Activated T-helper 17 cell treated with anti-CD3 and anti-CD28 coated beads, Interleukin-2, amount 50 U/mL, for 72 hours (primary cell): ENCODE data around the gene PDE1A. TPM values are rescaled to one million over a fixed set of nuclear protein-coding genes. Genes with fewer than 3 reads are reported as not detected.

Experiments
- ATAC-seq: fragments of 150-1000 bp; cut with Tn5 transposase; replicated peaks from 2 replicates; pipeline ENCODE4 v1.10.0; 2021; ENCODE audit warnings: mild to moderate bottlenecking, moderate library complexity
- H3K27ac Mint-ChIP-seq: one replicate; pipeline ENCODE4 v1.8.0; 2022; ENCODE audit warnings: mixed read lengths
- H3K27me3 Mint-ChIP-seq: one replicate; pipeline ENCODE4 v1.8.0; 2022; ENCODE audit warnings: mixed read lengths
- H3K36me3 Mint-ChIP-seq: one replicate; pipeline ENCODE4 v1.8.0; 2022; ENCODE audit warnings: low read depth, mild to moderate bottlenecking, mixed read lengths
- H3K4me1 Mint-ChIP-seq: one replicate; pipeline ENCODE4 v1.8.0; 2022; ENCODE audit warnings: mixed read lengths
- H3K4me3 Mint-ChIP-seq: one replicate; pipeline ENCODE4 v1.8.0; 2022; ENCODE audit warnings: mild to moderate bottlenecking, mixed read lengths
- H3K9me3 Mint-ChIP-seq: one replicate; pipeline ENCODE4 v1.8.0; 2022; ENCODE audit warnings: mixed read lengths
- total RNA-seq, 2 donors: library from RNA; stranded (reverse); gene quantifications; one replicate each; pipeline ENCODE4 v1.2.3, GENCODE V29; 2022

Gene PDE1A
- total RNA-seq, 2 donors from 2014 or later: not detected

DNA sequence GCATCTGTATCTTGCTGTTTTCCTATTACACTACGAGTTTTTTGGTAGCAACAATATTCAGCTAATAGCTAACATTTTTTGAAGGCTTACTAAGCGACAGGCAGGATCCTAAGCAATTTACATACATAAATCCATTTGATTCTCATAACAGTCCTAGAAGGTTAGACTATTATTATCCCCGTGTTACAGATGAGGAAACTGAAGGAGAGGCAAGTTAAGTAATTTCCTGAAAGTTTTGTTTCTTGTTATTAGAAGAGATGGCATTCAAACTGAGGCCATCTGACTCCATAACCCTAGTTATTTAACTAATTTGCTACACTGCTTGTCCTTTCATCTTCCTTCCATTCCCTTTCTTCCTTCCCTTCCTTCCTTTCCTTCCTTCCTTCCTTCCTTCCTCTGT, 68.2 kb downstream of the PDE1A start:
- no peak overlapping the region for H3K4me3 Mint-ChIP-seq
- H3K27ac Mint-ChIP-seq: no peak overlapping the region
- no peaks in the 10 kb centered on the region for H3K9me3 Mint-ChIP-seq
- ATAC-seq: no peak
- no peaks in the 10 kb centered on the region for H3K4me1 Mint-ChIP-seq
- H3K36me3 Mint-ChIP-seq: no peaks in the 10 kb centered on the region
- H3K27me3 Mint-ChIP-seq: no peaks in the 10 kb centered on the region

DNA sequence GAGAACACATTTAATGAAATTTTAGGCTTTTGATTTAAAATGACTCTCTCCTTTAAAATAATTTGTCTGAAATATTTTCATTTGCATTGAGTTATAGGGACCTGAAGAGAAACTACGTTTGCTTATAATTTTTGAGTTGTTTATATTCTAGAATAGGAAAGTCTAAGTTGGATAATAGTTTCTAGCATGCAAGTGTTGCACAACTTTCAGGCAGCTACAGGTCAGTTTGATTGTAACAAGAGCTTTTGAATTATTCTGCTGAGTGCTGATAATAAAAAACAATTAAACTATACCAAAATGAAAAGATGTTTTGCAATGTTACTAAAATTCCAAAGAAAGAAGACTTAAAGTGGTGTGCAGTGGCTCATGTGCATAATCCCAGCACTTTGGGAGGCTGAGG, 71.0 kb downstream of the PDE1A start:
- no peaks in the 10 kb centered on the region for H3K4me1 Mint-ChIP-seq
- no peak overlapping the region for H3K27ac Mint-ChIP-seq
- H3K4me3 Mint-ChIP-seq: no peak overlapping the region
- no peak for ATAC-seq
- no peaks in the 10 kb centered on the region for H3K27me3 Mint-ChIP-seq
- no peaks in the 10 kb centered on the region for H3K36me3 Mint-ChIP-seq
- H3K9me3 Mint-ChIP-seq: no peaks in the 10 kb centered on the region

DNA sequence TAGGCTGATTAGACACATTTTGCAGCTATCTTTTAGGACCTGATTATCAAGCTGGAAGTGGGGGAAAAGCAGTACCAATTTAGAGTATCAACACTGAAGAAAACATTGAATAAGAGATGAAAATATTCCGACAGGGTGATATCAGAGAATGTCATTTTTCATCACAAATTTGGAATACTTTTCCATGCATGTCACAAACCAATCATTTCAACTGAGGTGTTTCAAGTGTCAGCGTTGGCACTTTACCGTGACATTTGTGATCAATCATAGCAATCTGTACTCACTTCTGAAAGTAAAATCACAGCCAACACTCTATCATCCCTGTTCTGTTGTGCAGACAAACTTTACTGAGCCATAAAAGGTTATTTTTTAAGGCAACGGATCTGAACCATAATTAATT, 75.4 kb downstream of the PDE1A start:
- no peak for ATAC-seq
- H3K4me1 Mint-ChIP-seq: no peaks in the 10 kb centered on the region
- H3K36me3 Mint-ChIP-seq: no peaks in the 10 kb centered on the region
- no peak overlapping the region for H3K27ac Mint-ChIP-seq
- no peaks in the 10 kb centered on the region for H3K9me3 Mint-ChIP-seq
- no peaks in the 10 kb centered on the region for H3K27me3 Mint-ChIP-seq
- H3K4me3 Mint-ChIP-seq: no peak overlapping the region

DNA sequence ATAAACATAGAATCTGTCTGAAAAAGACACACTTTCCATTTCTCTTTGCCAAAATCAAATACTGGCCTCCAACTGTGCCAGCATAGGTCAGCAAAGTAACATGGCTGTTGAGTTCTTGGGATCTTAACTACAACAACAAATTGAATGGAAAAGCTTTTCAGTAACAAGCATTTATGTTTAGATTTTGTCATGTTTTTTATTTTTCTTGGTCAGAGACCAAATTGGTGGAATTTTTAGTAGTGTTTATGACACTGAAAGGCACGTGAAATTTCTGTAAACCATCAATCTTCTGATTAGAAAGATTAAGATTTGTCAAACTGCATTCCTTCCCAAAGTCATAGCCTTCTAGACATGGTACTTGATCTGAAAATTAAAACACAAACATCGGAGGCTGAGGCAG, 77.6 kb downstream of the PDE1A start:
- no peaks in the 10 kb centered on the region for H3K36me3 Mint-ChIP-seq
- no peaks in the 10 kb centered on the region for H3K9me3 Mint-ChIP-seq
- no peaks in the 10 kb centered on the region for H3K4me1 Mint-ChIP-seq
- no peak overlapping the region for H3K27ac Mint-ChIP-seq
- H3K27me3 Mint-ChIP-seq: no peaks in the 10 kb centered on the region
- H3K4me3 Mint-ChIP-seq: no peak overlapping the region
- no peak for ATAC-seq

DNA sequence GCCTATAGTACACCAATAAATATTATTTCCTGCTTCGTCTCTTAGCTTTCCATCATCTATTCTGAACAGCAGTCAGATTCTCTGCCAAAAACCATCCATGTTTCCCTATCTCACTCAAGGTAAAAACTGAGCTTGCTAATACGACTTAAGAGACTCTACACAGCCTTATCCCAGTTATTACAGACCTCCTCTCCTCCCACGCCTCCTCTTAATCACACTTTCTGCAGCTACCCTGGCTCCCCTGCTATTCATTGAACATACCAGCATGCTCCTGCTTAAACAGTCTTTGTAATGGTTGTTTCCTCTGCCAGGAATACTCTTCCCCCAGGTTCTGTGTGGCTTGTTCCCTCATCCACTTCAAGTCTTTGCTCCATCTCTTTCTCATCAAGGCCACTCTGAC, 81.5 kb downstream of the PDE1A start:
- Mint-ChIP-seq H3K4me3 (no peak overlapping the region), H3K36me3 (no peaks in the 10 kb centered on the region), H3K9me3 (peaks cover 4% of the 10 kb centered on the region), H3K4me1 (no peaks in the 10 kb centered on the region), H3K27me3 (no peaks in the 10 kb centered on the region), H3K27ac (no peak overlapping the region)
- no peak for ATAC-seq

DNA sequence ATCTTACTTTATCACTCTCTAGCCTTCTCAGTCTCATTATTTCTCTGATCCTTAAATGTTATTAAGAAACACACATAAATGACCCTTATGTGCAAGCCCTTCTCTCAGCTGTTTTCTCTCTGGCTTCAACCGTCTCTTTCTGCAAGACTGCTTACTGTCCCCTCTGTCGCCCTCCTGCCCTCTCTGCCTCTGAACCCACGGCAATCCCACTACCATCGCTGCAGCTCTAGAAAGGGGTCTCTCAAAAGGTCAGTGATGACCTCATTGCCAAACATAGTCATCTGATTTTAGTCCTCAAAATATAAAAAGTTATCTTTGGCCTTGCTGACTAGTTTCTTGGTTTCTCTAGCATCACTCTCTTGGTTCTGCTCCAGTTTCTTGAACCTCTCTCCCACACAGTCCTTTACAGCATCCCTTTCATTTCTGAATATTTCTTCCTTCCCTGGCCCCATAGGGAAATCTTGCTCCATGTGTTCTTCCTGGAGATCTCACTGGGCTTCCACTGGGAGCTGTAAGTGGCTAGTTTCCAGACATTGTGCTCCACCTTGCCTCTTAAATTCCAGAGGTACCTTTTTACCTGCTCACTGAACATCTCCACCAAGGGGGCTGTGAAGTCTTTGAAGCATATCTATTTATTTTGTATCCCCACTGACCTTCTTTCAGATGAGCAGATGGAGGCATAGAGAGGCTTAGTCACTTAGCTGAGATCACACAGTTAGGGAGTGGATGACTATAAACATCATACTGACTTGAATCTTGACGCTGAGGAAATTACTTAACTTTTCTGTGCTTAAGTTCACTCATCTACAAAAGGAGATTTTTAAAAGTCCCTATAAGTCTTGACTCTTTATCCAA, 96.2 kb downstream of the PDE1A start:
- H3K36me3 Mint-ChIP-seq: no peaks in the 10 kb centered on the region
- no peaks in the 10 kb centered on the region for H3K4me1 Mint-ChIP-seq
- ATAC-seq: no peak
- no peaks in the 10 kb centered on the region for H3K27me3 Mint-ChIP-seq
- H3K4me3 Mint-ChIP-seq: no peak overlapping the region
- H3K9me3 Mint-ChIP-seq: peaks cover 14% of the 10 kb centered on the region
- H3K27ac Mint-ChIP-seq: no peak overlapping the region

DNA sequence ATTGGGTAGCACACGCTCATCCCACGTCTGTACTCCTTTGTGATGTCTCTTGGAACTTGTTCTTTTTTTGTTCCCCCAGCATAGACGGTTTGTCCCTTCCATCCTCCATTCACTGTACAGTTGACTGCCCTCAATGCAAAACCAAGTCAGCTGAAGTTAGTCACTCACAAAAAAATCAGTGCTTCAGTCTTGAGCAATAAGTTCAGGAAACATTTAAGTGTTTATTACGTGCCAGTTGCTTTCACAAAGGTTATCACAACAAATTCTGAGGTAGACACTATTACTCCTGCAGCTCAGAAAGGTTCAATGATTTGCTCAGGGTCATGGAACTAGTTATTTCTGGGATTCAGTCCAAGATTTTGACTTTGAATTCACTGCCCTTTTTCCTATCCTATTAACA, 102.2 kb downstream of the PDE1A start:
- no peak overlapping the region for H3K27ac Mint-ChIP-seq

DNA sequence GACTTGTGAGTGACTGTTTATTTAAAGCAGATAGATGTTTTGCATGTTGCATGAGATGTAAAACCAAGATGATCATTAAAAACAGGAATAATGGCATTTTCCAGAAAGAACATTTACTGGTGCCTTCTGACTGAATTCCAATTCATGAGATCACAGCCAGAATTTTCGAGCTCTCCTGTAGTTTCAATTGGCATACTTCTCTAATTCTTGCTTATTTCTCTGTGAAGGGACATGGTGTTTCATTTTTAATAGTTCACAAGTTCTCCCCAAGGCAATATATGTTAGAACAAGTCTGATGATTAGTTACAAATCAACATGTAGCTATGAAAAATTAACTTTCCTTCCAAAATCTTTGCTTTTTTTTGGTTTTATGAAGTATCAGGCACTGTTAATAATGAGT, 105.7 kb downstream of the PDE1A start:
- ATAC-seq: no peak
- H3K36me3 Mint-ChIP-seq: no peaks in the 10 kb centered on the region
- H3K4me3 Mint-ChIP-seq: no peak overlapping the region
- H3K27me3 Mint-ChIP-seq: no peaks in the 10 kb centered on the region
- no peaks in the 10 kb centered on the region for H3K9me3 Mint-ChIP-seq
- no peak overlapping the region for H3K27ac Mint-ChIP-seq
- no peaks in the 10 kb centered on the region for H3K4me1 Mint-ChIP-seq

More for the DNA sequence above, 102.2 kb downstream of the PDE1A start:
- no peaks in the 10 kb centered on the region for H3K36me3 Mint-ChIP-seq
- H3K4me3 Mint-ChIP-seq: no peak overlapping the region
- H3K27me3 Mint-ChIP-seq: no peaks in the 10 kb centered on the region
- ATAC-seq: no peak
- no peaks in the 10 kb centered on the region for H3K9me3 Mint-ChIP-seq
- H3K4me1 Mint-ChIP-seq: no peaks in the 10 kb centered on the region

DNA sequence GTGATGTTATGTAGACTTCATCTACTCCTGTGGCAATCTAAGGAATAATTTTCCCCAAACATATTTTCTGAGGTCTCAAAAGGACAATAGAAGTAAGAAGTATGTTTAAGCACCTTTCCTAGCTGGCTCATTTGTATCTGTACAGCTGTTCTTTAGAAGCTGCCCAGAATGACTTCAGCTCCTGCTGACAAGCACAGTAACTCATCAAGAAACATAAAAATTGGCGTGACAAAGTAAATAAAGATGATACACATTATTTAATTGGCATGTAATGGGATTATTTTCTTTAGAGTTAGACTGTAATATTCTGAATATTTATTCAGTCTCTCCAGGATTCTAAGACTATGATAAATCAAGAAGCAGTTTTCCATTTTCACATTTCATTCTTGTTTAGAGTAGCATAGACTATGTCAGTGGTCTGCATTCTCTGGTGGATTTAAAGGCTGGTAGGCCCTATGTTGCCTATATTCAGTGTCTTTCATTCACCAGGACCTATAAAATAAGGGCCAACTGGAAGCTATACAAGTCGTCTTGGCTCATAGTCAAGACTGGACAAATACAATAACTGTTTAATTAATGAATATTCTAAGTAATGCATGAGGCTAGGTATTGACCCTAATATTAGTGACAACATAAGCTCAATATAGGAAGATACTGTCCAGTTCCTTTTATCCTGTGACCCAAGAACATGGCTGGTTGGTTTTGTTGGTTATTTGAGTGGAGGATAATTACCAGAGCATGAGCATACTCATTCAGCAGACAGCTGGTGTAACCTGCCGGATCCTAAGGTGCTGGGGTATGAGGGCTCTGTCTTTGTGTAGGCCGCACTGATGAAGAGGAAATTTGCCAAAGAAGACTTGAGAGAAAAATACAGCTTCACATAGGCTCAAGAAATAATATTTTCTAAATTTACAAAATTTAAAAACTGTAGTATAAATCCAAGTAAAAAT, 107.0 kb downstream of the PDE1A start:
- Mint-ChIP-seq H3K36me3 (no peaks in the 10 kb centered on the region), H3K27ac (no peak overlapping the region)

DNA sequence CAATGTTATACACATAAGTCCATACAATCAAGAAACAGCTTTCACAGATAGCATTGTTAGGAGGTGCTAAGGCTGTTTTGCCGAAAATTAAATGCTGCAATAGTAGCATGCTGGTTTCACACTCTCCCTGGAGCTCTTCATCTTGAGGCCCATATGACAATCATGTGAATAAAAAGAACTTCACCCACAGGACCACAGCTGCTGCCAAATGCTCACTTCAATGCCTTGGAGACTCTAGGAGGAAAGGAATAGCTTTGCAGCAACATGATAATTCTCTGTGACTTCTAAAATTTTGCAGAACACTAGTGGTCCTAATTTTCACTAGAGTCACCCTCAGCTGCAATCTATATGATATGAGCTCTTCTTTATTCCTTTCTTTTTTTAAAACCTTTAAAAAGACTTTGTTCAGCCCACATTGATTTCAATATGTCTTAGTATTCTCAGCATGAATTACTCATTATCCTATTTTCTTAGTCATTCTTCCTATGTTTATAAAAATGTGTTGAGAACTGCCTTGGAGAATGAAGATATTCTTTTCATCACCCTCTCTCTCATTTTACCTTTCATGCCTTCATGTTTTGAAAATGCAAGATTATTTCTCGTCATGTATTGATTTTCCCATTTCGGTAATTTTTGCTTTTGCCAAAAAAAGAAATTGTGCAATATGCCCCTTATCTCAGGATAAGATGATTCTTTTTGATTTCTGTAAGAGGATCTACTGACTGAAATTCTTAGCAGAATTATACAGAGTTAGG, 108.2 kb downstream of the PDE1A start:
- Mint-ChIP-seq H3K4me1 (no peaks in the 10 kb centered on the region), H3K36me3 (no peaks in the 10 kb centered on the region)

More for the DNA sequence above, 107.0 kb downstream of the PDE1A start:
- Mint-ChIP-seq H3K9me3 (no peaks in the 10 kb centered on the region), H3K4me1 (no peaks in the 10 kb centered on the region), H3K4me3 (no peak overlapping the region), H3K27me3 (no peaks in the 10 kb centered on the region)
- ATAC-seq: no peak

DNA sequence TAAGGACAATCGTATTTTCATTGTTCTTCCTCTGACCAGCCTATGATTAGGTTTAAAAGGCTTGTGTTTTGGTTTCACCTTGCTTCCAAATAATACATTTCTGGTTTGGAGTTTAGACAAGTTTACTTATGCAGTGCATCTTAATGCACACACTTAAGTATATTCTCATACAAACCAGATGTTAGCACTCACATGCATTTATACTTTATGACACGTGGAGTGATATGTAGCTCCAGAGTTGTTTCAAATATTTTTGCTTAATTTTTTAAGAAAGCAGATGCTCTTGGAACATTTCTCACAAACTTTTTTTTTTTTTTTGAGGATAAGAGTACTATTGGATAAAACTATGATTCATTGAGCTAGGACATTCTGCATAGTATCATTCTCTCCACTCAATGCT, 109.9 kb downstream of the PDE1A start:
- no peaks in the 10 kb centered on the region for H3K27me3 Mint-ChIP-seq
- no peak for ATAC-seq

More for the DNA sequence above, 108.2 kb downstream of the PDE1A start:
- H3K9me3 Mint-ChIP-seq: no peaks in the 10 kb centered on the region
- no peaks in the 10 kb centered on the region for H3K27me3 Mint-ChIP-seq
- no peak overlapping the region for H3K27ac Mint-ChIP-seq
- ATAC-seq: no peak
- no peak overlapping the region for H3K4me3 Mint-ChIP-seq

DNA sequence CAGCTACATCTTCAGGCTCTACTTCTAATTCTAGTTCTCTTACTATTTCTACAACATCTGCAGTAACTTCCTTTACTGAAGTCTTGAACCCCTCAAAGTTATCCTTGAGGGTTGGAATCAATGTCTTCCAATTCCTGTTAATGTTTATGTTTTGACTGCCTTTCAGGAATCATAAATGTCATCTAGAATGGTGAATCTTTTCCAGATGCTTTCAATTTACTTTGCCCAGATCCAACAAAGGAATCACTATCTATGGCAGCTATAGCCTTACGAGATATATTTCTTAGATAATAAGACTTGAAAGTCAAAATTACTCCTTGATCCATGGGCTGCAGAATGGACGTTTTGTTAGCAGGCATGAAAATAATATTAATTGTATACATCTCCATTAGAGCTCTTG, 123.9 kb downstream of the PDE1A start:
- no peak overlapping the region for H3K4me3 Mint-ChIP-seq
- no peak overlapping the region for H3K27ac Mint-ChIP-seq
- no peaks in the 10 kb centered on the region for H3K4me1 Mint-ChIP-seq
- H3K36me3 Mint-ChIP-seq: no peaks in the 10 kb centered on the region
- no peak for ATAC-seq
- peaks cover 6% of the 10 kb centered on the region for H3K27me3 Mint-ChIP-seq
- no peaks in the 10 kb centered on the region for H3K9me3 Mint-ChIP-seq

More for the DNA sequence above, 109.9 kb downstream of the PDE1A start:
- no peak overlapping the region for H3K4me3 Mint-ChIP-seq
- no peaks in the 10 kb centered on the region for H3K4me1 Mint-ChIP-seq
- H3K36me3 Mint-ChIP-seq: no peaks in the 10 kb centered on the region
- H3K9me3 Mint-ChIP-seq: no peaks in the 10 kb centered on the region
- no peak overlapping the region for H3K27ac Mint-ChIP-seq

DNA sequence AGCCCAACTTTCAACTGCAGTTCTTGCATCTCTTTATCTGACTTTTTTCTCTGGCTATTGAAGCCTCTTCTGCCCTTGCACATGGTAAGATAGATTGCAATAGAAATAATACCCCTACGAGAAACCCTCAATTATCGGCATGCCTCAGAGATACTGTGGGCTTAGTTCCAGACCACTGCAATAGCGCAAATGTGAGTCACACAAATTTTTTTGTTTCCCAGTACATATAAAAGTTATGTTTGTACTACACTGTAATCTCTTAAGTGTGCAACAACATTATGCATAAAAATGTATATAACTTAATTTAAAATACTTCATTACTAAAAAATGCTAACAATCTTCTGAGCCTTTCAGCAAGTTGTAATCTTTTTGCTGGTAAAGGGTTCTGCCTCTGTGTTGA, 124.7 kb downstream of the PDE1A start:
- H3K4me1 Mint-ChIP-seq: no peaks in the 10 kb centered on the region
- ATAC-seq: no peak
- H3K27ac Mint-ChIP-seq: no peak overlapping the region
- peaks cover 6% of the 10 kb centered on the region for H3K27me3 Mint-ChIP-seq
- H3K4me3 Mint-ChIP-seq: no peak overlapping the region
- H3K9me3 Mint-ChIP-seq: no peaks in the 10 kb centered on the region
- no peaks in the 10 kb centered on the region for H3K36me3 Mint-ChIP-seq

DNA sequence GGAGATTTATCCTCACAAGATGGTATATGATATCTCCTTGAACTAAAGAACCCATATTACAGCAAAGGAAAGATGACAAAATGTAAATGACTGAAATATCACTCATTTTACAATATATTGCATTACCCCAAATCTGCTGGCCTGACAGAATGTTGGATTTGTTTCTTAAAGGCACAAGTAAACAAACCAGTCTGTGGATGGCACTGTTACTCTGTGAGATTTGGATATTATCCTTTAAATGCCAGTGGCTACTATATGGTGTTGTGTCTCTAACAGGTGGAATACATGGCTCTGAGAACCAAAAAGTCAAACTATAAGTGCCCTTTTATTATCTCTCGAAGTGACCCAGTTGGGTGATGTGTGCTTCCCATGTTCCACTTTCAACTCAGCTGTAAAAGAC, 125.7 kb downstream of the PDE1A start:
- no peaks in the 10 kb centered on the region for H3K9me3 Mint-ChIP-seq
- H3K4me3 Mint-ChIP-seq: no peak overlapping the region
- H3K27me3 Mint-ChIP-seq: peaks cover 6% of the 10 kb centered on the region
- ATAC-seq: no peak
- no peak overlapping the region for H3K27ac Mint-ChIP-seq
- no peaks in the 10 kb centered on the region for H3K36me3 Mint-ChIP-seq
- no peaks in the 10 kb centered on the region for H3K4me1 Mint-ChIP-seq
